ENCODE data around the gene SPIN1. TPM values are rescaled to one million over a fixed set of nuclear protein-coding genes. Genes with fewer than 3 reads are reported as not detected.

SPIN1 gene
- total RNA-seq, 1 experiment from 2014 or later = 80.9 TPM

GRCh38 chr9:88524911-88525310 is 136.7 kb downstream of the SPIN1 start:
- Mint-ChIP-seq H3K27ac (ENCODE audit: low read depth, unreplicated experiment) (no peak overlapping the region), H3K27me3 (ENCODE audit: insufficient read depth, unreplicated experiment) (no peaks in the 10 kb centered on the region), H3K4me1 (ENCODE audit: insufficient read depth, unreplicated experiment) (peaks cover 9% of the 10 kb centered on the region), H3K4me3 (ENCODE audit: unreplicated experiment) (no peak overlapping the region), H3K9me3 (ENCODE audit: unreplicated experiment) (no peaks in the 10 kb centered on the region), H3K36me3 (ENCODE audit: insufficient read depth, unreplicated experiment) (no peaks in the 10 kb centered on the region)
- no peak for DNase-seq (ENCODE audit: unreplicated experiment)
- ChIA-PET POLR2A (no interaction called here), CTCF (no interaction called here)
- TF ChIP-seq CTCF (IDR thresholded peaks at IDR 0.05; ENCODE audit: unreplicated experiment) = no peak
- intact Hi-C loops (cut with micrococcal nuclease) = no loop called here
- BruUV-seq (replicated peaks) = no TSS peak

- peaks cover 17% of the 10 kb centered on the region for H3K4me1 Mint-ChIP-seq (ENCODE audit: insufficient read depth, unreplicated experiment)
- no TSS peak for BruUV-seq (replicated peaks)
- no peaks in the 10 kb centered on the region for H3K9me3 Mint-ChIP-seq (ENCODE audit: unreplicated experiment)
- no peak overlapping the region for H3K27ac Mint-ChIP-seq (ENCODE audit: low read depth, unreplicated experiment)
- H3K27me3 Mint-ChIP-seq (ENCODE audit: insufficient read depth, unreplicated experiment) = no peaks in the 10 kb centered on the region
- no peaks in the 10 kb centered on the region for H3K36me3 Mint-ChIP-seq (ENCODE audit: insufficient read depth, unreplicated experiment)
- TF ChIP-seq CTCF (IDR thresholded peaks at IDR 0.05; ENCODE audit: unreplicated experiment) = no peak
- DNase-seq (ENCODE audit: unreplicated experiment) = no peak
- POLR2A ChIA-PET = no interaction called here
- CTCF ChIA-PET = interaction anchor here (0.7 kb wide), 1 partner anchor 51 kb away, joined by 3 read pairs; no protein-coding TSS in a partner anchor
- intact Hi-C loops (cut with micrococcal nuclease) = no loop called here
- H3K4me3 Mint-ChIP-seq (ENCODE audit: unreplicated experiment) = no peak overlapping the region
These were observed 139.4 kb downstream of the SPIN1 start for GRCh38 chr9:88527618-88528017.

Other genes starting within 250 kb of the SPIN1 start
- gene SPATA31C2, start 250.0 kb upstream of the SPIN1 start, total RNA-seq (2022) = not detected in 2 replicates
- gene NXNL2, start 146.7 kb downstream of the SPIN1 start, total RNA-seq (2022) = 0.49 and 0.66 TPM in 2 replicates